ENCODE results near the gene TMPRSS11F.

GRCh38 chr4:68148800-68149685, 19.4 kb upstream of the TMPRSS11F start:
- TF ChIP-seq CTCF (IDR thresholded peaks at IDR 0.05; ENCODE audit: borderline replicate concordance, extremely low read depth, low read length, poor library complexity, severe bottlenecking) (no peak), EZH2 (IDR thresholded peaks at IDR 0.05; ENCODE audit: borderline replicate concordance, low read depth, low read length, severe bottlenecking) (no peak)
